Germinal center (tissue), 1 donor: ENCODE measurements around the gene LAP3.
"Not testable (repeated sequence)": the region's sequence is repeated elsewhere in the genome, so short reads cannot be mapped to it uniquely, and the experiment has no call there.

Experiments used
- DNase-seq: peaks from one replicate; pipeline ENCODE4 v3.0.0; 2012; ENCODE audit warnings: mixed read lengths, low spot score

The LAP3 gene

DNA sequence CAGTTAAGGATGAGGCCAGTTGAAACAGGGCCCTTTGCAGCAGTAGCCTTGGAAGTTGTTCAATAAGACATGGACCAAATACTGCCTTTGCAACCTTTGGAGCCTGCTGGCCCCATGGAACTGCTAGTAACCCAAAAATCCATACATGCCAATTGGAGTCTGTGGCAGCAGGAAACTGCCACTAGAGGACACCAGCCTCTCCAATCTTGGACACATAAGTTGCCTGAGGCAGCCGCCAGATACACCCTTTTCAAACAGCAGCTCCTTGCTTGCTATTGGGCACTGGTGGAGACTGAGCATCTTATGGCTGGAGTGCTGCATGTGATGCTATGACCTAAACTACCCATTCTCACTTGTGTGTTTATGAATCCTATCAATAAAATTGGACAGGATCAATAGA lies 14.8 kb upstream of the LAP3 start:
- no peak for DNase-seq

DNA sequence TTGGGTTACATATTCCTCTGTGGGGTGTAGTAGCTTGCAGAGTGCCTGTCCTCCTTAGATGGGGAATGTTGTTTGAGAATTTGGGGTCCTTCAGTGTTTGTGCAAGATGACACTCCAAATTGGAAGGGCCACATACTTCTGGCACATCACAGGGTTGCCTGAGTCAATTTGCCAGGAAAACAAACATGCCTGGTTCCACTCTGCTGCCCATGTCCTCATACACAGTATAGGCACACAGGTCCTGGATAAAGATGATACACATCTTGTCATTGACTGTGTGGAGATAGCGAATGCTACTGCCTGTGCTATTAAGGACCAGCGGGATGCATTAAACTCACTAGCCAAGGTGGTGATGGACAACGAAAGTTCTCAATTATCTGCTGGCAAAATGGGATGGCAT lies 11.2 kb upstream of the LAP3 start:
- no peak for DNase-seq

DNA sequence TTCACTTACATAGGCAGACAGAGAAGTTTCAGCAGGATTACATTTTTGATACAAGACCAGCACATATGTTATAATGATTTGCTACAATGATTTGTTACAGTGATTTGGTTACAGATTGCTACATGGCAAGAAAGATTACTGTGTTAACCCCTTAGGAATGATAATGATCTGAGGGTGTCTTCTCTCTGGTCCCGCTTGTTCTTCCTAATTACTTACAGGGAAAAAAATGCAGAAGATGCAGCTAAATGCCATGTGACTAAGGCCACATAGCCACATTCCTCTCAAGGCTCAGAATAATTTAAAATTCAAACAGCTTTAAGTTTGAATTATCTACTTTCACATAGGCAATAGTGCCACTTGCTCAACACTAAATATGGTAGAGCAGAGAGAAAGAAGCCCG lies 9.7 kb upstream of the LAP3 start:
- no peak for DNase-seq

- DNase-seq: no peak
Measured at GRCh38 chr4:17574206-17574605, 2.8 kb upstream of the LAP3 start.

DNA sequence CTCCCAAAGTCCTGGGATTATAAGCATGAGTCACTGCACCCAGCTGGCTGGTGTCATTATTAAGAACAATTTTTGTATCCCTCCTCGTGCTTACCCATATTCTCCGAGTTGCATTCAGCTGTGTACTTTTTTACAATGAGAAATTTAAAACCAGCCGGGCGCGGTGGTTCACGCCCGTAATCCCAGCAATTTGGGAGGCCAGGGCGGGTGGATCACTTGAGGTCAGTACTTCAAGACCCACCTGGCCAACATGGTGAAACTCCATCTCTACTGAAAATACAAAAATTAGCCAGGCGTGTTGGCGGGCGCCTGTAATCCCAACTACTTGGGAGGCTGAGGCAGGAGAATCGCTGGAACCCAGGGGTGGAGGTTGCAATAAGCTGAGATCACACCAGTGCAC lies 1.8 kb upstream of the LAP3 start:
- not testable (repeated sequence) for DNase-seq

DNA sequence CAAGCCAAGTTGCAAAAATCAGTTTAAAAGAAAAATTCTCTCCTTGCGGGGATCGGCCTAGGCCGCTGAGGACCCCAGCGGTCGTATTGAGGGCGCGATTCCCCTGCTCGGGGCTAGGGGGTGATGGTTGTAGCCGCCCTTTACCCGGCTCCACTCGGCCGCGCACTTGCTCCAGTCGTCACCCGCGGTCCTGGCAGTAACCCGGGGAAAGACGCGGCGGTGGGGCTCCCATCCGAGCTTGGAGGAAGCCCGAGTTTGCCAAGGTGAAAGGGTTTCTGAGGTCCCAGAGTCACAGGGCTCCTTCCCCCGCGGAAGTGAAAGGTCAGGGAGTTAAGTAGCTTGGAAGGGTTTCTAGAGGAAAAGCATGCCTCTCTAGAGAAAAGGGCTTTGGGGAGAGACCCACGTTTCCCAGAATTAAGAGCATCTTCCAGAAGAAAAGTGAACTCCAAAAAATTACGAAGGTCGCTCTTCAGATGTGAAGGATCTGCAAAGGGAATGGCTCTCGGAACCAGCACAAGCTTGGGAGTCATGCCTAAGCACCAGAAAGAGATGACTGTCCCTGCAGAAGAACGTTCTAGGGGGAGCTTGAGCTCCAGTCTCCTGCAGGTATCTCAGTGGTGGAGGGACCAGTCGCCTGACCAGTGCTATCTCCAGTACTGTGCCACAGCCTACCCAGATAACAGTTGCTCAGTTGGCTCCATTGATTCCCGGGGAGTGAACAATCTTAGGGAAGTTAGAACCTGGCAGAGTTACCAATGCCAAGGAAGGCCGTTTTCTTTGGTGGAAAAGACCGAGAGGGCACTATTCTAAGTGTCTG lies 875 bp downstream of the LAP3 start:
- DNase-seq: peak; percentile 36

DNA sequence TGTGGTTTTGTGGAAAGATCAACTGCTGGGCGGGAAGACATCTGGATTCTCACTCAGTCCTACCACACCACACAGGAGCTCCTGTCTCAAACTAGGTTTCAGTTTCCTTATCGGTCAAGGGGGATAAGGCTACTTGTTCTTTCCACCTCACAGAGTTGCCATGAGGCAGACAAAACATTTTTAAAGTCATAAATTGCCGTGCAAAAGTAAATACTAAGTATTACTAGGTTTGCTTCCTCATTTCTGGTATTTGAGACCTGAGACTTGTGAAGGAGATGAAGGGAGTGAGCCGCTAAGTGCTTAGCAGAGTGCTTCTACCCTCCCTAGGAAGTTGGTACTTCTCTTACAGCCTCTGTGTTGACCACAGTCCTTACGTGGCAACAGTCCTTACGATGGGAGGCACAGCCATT lies 1.5 kb downstream of the LAP3 start:
- peak; percentile 30 for DNase-seq

DNA sequence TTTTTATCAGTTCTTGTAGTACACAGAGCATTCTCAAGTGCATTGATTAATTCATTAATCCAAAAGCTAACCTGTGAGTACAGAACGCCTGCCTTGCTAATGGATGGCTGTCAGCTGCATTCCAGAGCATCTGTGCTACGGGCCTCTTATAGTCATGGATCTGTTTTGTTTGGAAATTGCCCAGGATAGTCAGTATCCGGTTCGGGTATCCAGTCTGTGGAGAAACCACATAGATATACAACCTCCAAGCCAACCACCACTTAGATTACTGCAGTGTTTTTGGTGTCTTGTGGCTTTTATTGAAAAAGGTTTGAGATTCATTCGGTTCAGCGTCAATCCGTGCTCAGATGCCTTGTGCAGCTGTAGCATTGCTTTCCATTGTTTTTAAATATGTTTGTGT lies 4.0 kb downstream of the LAP3 start:
- no peak for DNase-seq

DNA sequence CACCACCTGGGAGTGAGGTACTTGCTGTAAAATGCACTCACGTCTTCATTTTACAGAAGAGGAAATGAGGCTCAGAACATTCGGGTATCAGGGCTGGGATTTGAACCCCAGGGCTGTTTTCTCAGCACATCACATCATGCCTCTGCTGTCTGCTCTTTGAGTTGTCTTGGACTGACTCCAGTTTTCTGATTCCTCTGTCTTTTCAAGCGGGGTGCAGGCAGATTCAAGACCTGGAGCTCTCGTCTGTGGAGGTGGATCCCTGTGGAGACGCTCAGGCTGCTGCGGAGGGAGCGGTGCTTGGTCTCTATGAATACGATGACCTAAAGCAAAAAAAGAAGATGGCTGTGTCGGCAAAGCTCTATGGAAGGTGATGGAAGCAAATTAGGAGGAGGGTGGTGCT lies 6.3 kb downstream of the LAP3 start:
- no peak for DNase-seq

DNA sequence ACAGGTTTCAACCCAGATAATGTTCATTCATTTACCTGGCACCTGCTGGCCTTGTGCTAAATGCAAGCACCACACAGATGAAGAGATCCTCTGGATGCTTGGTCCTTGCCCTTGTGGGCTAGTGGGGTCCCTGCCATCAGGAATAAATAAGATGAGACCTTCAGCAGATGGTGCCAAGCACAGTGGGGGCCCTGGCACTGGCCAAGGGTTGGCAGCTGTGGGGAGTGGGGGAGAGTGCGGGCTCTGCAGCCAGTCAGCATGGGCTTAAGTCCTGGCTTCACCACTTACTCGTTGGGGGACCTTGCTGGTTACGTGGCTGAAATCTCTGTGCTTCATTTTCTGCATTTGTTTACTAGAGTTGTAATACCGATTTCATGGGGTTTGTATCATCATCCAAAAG lies 6.9 kb downstream of the LAP3 start:
- DNase-seq: no peak

DNA sequence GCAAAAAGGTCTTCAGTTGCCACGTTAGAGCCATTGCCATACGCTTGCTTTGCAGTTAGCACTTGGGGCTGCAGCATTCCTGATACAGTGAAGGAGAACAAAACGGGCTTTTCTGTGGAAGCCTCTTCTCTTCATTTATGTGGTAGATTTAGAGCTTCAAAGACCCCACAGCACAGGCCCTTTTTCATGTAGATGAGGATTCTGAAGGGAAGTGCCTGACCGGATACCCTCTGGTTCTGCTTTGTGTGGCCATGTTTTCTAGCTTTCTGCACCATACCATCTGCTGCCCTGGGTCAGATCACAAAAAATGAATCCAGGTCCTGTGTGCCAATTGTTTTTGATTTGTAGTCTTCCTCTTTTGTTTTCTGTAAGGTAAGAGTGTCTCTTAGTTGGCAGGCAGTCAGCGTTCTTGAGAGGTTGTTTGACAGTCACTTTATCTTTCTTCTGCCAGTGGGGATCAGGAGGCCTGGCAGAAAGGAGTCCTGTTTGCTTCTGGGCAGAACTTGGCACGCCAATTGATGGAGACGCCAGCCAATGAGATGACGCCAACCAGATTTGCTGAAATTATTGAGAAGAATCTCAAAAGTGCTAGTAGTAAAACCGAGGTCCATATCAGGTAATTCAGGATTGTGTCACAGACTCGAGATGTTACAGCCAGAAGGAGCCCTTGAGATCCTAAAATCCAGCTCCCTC lies 7.7 kb downstream of the LAP3 start:
- no peak for DNase-seq

DNA sequence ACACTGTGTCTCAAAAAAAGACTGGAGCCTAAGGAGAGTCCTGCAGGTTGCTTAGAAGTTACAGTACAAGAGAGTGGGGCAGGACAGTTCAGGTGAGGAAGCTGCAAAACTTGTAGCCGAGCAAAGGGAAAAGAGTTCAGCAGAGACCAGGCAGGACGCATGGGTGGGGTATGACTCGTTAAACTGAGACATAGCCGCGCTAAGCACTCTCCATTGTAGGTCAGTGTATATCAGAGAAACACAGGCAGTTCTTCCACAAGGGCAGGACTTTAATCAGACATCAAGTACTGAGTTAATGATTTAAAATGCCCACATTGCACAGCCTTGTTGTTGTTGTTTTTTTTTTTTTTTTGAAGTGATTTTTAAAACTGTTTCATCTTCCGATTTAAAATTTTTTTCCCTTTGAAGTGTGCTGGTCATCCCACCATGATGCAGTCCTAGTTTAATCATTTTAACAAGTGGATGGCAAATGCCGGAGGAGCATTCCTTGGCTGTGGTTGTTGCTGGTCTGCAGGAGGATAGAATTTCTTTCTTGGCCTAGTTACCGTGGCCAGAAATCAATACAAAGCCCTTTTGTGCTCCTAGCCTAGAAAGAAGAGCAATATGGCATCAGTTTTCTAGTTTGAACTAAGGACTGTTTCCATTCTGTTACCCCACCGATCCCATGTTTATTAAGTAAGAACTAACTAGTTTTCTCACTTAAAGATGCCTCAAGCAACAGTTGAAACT lies 10.3 kb downstream of the LAP3 start:
- DNase-seq: no peak

DNA sequence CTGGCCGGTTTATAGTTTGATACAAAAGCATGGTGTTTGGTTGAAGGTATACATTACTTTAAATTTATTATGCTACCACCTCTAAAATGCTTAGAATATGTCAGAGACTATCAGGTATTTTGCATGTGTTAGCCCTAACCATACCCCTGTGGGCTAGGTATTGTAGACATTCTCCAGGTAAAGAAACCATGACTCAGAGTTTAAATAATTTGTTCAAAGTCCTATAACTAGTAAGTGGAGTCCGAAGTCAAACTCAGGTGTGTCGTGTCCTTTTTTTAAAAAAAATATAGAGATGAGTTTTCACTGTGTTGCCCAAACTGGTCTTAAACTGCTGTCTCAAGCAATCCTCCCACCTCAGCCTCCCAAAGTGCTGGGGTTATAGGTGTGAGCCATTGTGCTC lies 12.4 kb downstream of the LAP3 start:
- DNase-seq: no peak

GRCh38 chr4:17595471-17596005 lies 18.5 kb downstream of the LAP3 start:
- peak; percentile 66 for DNase-seq

DNA sequence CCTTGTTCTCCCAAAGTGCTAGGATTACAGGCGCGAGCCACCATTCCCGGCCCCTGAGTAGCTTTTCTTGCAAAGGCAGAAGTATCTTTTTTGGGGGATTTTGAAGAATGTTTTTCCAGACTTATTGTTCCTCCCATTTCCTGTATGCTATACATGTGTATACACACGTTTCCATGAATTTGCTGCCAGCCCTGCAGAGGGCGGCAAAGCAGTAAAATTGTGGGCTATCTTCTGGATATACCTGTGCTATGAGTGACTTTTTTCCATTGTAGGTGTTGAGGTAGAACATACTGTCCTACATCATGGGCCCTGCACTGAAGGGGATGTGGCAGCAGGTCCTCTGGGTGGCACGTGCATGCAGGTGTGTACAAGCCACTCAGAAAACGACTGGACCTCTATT lies 20.5 kb downstream of the LAP3 start:
- no peak for DNase-seq

GRCh38 chr4:17599826-17600225 lies 22.8 kb downstream of the LAP3 start:
- DNase-seq: no peak

DNA sequence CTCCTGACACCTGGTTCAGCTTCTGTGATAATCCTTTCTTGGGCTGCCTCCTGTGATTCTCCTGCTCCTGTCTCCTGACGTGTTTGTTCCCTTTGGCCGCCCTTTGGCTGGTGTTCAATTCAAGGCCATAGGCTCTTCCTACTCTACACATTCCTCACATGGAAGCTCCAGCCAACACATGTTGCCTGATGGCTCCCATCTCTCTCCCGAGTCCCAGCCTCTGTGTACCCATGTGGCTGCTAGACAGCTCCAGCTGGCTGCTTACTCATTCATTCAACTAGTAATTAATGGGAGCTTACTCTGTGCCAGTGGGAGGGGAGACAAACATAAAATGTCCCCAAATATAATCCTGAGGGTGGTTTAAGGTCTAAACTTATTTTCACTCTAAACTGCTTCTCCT lies 28.2 kb downstream of the LAP3 start:
- no peak for DNase-seq

- no peak for DNase-seq
Measured at GRCh38 chr4:17613761-17614415, 36.9 kb downstream of the LAP3 start.

DNA sequence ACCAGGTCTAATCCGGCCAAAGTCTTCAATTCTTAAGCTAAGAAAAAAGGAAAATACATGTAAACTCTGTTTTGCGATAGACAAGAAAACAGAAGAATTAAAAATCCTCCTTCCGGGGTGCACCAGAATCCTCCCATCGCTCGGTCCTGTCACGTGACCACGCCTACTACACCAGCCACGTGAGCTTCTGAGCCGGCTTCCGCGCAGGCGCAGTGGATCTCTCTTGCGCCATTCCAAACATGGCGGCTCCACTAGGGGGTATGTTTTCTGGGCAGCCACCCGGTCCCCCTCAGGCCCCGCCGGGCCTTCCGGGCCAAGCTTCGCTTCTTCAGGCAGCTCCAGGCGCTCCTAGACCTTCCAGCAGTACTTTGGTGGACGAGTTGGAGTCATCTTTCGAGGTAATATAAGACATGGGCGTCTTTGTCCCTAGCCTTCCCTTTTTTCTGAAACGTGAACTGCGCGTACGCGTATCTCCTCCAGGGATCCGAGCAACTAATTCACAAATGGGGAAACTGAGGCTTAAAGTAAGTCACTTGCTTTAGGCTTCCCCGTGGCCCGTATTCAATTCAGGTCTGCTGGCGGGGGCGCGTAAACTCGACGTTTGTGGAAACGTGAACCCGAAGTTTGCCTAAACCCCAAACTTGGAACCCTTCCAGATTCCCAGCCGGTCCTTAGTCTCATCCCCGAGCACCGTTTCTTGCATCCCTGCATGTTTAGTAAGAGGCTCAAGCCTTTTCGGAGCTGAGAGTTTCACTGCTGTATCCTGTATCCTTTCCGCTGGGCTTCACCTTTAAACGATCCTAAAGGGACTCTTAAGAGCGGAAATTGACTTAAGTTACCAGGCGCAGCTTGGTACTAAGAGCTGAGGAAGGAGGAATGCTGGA lies 37.7 kb downstream of the LAP3 start, which contains the start of gene MED28:
Gene MED28 (plus strand): TSS at position 226 of the 884 bp plus-strand sequence. CDS start 14 bp downstream, at position 240.
- DNase-seq: peak; percentile 98

DNA sequence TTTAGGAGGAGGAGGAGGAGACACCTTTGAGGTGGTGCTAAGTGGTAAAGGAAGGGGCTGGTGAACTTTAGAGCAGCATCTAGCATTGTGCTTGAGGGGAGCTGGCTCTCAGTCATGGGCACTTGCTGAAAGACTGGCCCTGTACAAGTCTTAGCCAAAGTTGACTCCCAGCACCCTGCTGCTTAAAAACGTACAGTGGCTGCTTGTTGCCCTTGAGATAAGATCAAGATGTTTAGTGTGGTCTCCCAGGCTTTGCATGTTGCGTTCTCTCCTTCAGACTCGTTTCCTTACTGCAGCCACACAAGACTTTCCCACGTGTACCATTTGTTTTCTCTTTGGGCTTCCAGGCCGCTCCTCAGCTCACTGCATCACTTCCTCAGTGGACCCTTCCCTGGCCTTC lies 39.3 kb downstream of the LAP3 start:
- DNase-seq: no peak

DNA sequence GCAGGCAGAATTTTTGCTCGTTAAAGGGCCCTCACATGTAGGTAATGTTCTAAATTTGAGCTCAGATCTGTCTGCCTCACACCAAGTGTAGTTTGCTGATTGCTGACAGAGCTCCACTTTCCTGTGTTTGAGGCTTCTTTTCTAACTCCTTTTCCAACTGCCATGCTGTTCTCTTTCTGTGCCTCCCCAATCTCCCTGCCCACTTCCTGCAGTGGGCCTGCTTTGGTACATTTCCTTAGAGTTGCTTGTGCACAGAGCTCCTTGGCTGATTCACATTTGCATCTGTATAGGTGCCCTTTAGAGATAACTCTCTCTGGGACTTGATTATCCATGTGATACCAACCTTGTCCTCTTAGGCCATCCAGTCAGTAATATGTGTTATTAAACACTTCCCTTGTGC lies 41.9 kb downstream of the LAP3 start:
- DNase-seq: no peak
